Measurements from ENCODE around the gene ITLN1. TPM values are rescaled to one million over a fixed set of nuclear protein-coding genes. Genes with fewer than 3 reads are reported as not detected.
"Not testable (repeated sequence)": the region's sequence is repeated elsewhere in the genome, so short reads cannot be mapped to it uniquely, and the experiment has no call there.

ITLN1 gene
- polyA plus RNA-seq, 1 donor from 2014 or later, result not detected

- TF ChIP-seq EZH2 (IDR thresholded peaks at IDR 0.05; ENCODE audit: borderline replicate concordance, insufficient read depth, low read length, poor library complexity, severe bottlenecking) (no peak), SMC3 (conservative IDR thresholded peaks at IDR 0.05; ENCODE audit: poor library complexity) (no peak), MXI1 (conservative IDR thresholded peaks at IDR 0.05; ENCODE audit: poor library complexity, severe bottlenecking) (no peak), RAD21 (conservative IDR thresholded peaks at IDR 0.05) (no peak), EP300 (conservative IDR thresholded peaks at IDR 0.05; ENCODE audit: poor library complexity, severe bottlenecking) (no peak), TAF1 (IDR thresholded peaks at IDR 0.05; ENCODE audit: low read depth) (no peak), POLR2AphosphoS5 (IDR thresholded peaks at IDR 0.05) (no peak)
- TF ChIP-seq, protein P1, sequence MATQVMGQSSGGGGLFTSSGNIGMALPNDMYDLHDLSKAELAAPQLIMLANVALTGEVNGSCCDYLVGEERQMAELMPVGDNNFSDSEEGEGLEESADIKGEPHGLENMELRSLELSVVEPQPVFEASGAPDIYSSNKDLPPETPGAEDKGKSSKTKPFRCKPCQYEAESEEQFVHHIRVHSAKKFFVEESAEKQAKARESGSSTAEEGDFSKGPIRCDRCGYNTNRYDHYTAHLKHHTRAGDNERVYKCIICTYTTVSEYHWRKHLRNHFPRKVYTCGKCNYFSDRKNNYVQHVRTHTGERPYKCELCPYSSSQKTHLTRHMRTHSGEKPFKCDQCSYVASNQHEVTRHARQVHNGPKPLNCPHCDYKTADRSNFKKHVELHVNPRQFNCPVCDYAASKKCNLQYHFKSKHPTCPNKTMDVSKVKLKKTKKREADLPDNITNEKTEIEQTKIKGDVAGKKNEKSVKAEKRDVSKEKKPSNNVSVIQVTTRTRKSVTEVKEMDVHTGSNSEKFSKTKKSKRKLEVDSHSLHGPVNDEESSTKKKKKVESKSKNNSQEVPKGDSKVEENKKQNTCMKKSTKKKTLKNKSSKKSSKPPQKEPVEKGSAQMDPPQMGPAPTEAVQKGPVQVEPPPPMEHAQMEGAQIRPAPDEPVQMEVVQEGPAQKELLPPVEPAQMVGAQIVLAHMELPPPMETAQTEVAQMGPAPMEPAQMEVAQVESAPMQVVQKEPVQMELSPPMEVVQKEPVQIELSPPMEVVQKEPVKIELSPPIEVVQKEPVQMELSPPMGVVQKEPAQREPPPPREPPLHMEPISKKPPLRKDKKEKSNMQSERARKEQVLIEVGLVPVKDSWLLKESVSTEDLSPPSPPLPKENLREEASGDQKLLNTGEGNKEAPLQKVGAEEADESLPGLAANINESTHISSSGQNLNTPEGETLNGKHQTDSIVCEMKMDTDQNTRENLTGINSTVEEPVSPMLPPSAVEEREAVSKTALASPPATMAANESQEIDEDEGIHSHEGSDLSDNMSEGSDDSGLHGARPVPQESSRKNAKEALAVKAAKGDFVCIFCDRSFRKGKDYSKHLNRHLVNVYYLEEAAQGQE (IDR thresholded peaks at IDR 0.05; ENCODE audit: borderline replicate concordance), result no peak
- TF ChIP-seq, protein P2, sequence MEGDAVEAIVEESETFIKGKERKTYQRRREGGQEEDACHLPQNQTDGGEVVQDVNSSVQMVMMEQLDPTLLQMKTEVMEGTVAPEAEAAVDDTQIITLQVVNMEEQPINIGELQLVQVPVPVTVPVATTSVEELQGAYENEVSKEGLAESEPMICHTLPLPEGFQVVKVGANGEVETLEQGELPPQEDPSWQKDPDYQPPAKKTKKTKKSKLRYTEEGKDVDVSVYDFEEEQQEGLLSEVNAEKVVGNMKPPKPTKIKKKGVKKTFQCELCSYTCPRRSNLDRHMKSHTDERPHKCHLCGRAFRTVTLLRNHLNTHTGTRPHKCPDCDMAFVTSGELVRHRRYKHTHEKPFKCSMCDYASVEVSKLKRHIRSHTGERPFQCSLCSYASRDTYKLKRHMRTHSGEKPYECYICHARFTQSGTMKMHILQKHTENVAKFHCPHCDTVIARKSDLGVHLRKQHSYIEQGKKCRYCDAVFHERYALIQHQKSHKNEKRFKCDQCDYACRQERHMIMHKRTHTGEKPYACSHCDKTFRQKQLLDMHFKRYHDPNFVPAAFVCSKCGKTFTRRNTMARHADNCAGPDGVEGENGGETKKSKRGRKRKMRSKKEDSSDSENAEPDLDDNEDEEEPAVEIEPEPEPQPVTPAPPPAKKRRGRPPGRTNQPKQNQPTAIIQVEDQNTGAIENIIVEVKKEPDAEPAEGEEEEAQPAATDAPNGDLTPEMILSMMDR (IDR thresholded peaks at IDR 0.05; ENCODE audit: poor library complexity, severe bottlenecking), result no peak
- Histone ChIP-seq H3K9me2 (ENCODE audit: insufficient read depth, low read length) (no peaks in the 10 kb centered on the region), H3K9me3 (ENCODE audit: low read length) (no peaks in the 10 kb centered on the region), H3K27ac (ENCODE audit: low read length) (no peak overlapping the region), H2AFZ (ENCODE audit: low read depth, low read length) (no peak overlapping the region), H3K36me3 (ENCODE audit: insufficient read depth, low read length) (no peaks in the 10 kb centered on the region), H3F3A (ENCODE audit: insufficient read depth, low read length, poor library complexity, severe bottlenecking) (no peaks in the 10 kb centered on the region), H3K4me3 (ENCODE audit: low read length) (no peak overlapping the region), H3K27me3 (ENCODE audit: insufficient read depth, low read depth, low read length) (no peaks in the 10 kb centered on the region), H3K4me2 (ENCODE audit: low read length) (no peak overlapping the region), H4K20me1 (ENCODE audit: insufficient read depth) (no peaks in the 10 kb centered on the region), H3K79me2 (replicated peaks; ENCODE audit: insufficient read depth, low read length) (no peaks in the 10 kb centered on the region), H3K9ac (ENCODE audit: low read length) (no peak overlapping the region)
These were observed 10.0 kb downstream of the ITLN1 start for GRCh38 chr1:160874935-160875334.

DNA sequence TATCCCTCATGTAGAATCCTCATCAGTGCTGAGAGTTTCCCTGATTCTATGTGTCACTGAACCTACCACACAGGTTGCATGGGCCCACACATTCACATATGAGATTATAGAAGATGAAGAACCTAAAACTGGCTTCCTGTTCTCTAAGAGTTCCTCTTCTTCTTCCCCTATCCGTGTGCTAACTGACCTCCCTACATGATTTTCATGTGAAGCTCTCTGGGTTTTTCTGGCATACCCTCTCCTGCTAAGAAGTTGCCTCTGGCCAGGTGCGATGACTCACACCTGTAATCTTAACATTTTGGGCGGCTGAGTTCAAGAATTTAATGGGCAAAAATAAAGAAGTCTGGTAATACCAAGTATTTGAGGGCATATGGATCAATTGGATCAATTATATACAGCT is 16.8 kb downstream of the ITLN1 start:
- no peak overlapping the region for H2AFZ ChIP-seq (ENCODE audit: low read depth, low read length)
- H3F3A ChIP-seq (ENCODE audit: insufficient read depth, low read length, poor library complexity, severe bottlenecking), result no peaks in the 10 kb centered on the region
- no peaks in the 10 kb centered on the region for H3K79me2 ChIP-seq (replicated peaks; ENCODE audit: insufficient read depth, low read length)
- H3K4me3 ChIP-seq (ENCODE audit: low read length), result no peak overlapping the region
- H3K36me3 ChIP-seq (ENCODE audit: insufficient read depth, low read length), result no peaks in the 10 kb centered on the region
- no peak overlapping the region for H3K4me2 ChIP-seq (ENCODE audit: low read length)
- H3K9me3 ChIP-seq (ENCODE audit: low read length), result no peaks in the 10 kb centered on the region
- H3K9ac ChIP-seq (ENCODE audit: low read length), result no peak overlapping the region
- H4K20me1 ChIP-seq (ENCODE audit: insufficient read depth), result no peaks in the 10 kb centered on the region
- H3K27me3 ChIP-seq (ENCODE audit: insufficient read depth, low read depth, low read length), result no peaks in the 10 kb centered on the region
- H3K9me2 ChIP-seq (ENCODE audit: insufficient read depth, low read length), result no peaks in the 10 kb centered on the region
- TF ChIP-seq TAF1 (IDR thresholded peaks at IDR 0.05; ENCODE audit: low read depth) (no peak), SMC3 (conservative IDR thresholded peaks at IDR 0.05; ENCODE audit: poor library complexity) (no peak), MXI1 (conservative IDR thresholded peaks at IDR 0.05; ENCODE audit: poor library complexity, severe bottlenecking) (no peak), RAD21 (conservative IDR thresholded peaks at IDR 0.05) (no peak), POLR2AphosphoS5 (IDR thresholded peaks at IDR 0.05) (no peak), EP300 (conservative IDR thresholded peaks at IDR 0.05; ENCODE audit: poor library complexity, severe bottlenecking) (no peak), EZH2 (IDR thresholded peaks at IDR 0.05; ENCODE audit: borderline replicate concordance, insufficient read depth, low read length, poor library complexity, severe bottlenecking) (no peak)
- TF ChIP-seq, protein P2 (IDR thresholded peaks at IDR 0.05; ENCODE audit: poor library complexity, severe bottlenecking), result no peak
- TF ChIP-seq, protein P1 (IDR thresholded peaks at IDR 0.05; ENCODE audit: borderline replicate concordance), result no peak
- no peak overlapping the region for H3K27ac ChIP-seq (ENCODE audit: low read length)

GRCh38 chr1:160867651-160868050 is 17.3 kb downstream of the ITLN1 start:
- not testable (repeated sequence) for H3K27me3 ChIP-seq (ENCODE audit: insufficient read depth, low read depth, low read length); H3F3A ChIP-seq (ENCODE audit: insufficient read depth, low read length, poor library complexity, severe bottlenecking); H3K4me3 ChIP-seq (ENCODE audit: low read length); H4K20me1 ChIP-seq (ENCODE audit: insufficient read depth); H3K79me2 ChIP-seq (replicated peaks; ENCODE audit: insufficient read depth, low read length); H3K27ac ChIP-seq (ENCODE audit: low read length); H3K9me2 ChIP-seq (ENCODE audit: insufficient read depth, low read length); H3K36me3 ChIP-seq (ENCODE audit: insufficient read depth, low read length); H3K4me2 ChIP-seq (ENCODE audit: low read length); H3K9me3 ChIP-seq (ENCODE audit: low read length); H2AFZ ChIP-seq (ENCODE audit: low read depth, low read length); H3K9ac ChIP-seq (ENCODE audit: low read length)
